Immature natural killer cell (primary cell): Measurements from ENCODE around the gene TMUB2. TPM values are rescaled to one million over a fixed set of nuclear protein-coding genes. Genes with fewer than 3 reads are reported as not detected.
"Not testable (repeated sequence)": the region's sequence is repeated elsewhere in the genome, so short reads cannot be mapped to it uniquely, and the experiment has no call there.

Experiments used
- DNase-seq, 3 donors: peaks; one replicate each; pipeline ENCODE4 v3.0.0; 2022; ENCODE audit warnings: mixed read lengths in 1 of 3
- H3K27ac Mint-ChIP-seq, 6 donors: one replicate each; pipeline ENCODE4 v1.8.0; 2020; ENCODE audit warnings: mixed read lengths in 6 of 6, mild to moderate bottlenecking in 5 of 6, inconsistent platforms in 4 of 6, moderate library complexity in 3 of 6
- H3K27me3 Mint-ChIP-seq, 3 donors: one replicate each; pipeline ENCODE4 v1.8.0; 2020 to 2021; ENCODE audit warnings: low read depth in 3 of 3, mild to moderate bottlenecking in 3 of 3, mixed read lengths in 3 of 3, moderate library complexity in 3 of 3, inconsistent platforms in 1 of 3
- H3K36me3 Mint-ChIP-seq, 3 donors: one replicate each; pipeline ENCODE4 v1.8.0; 2020; ENCODE audit warnings: mixed read lengths in 3 of 3, inconsistent platforms in 2 of 3, mild to moderate bottlenecking in 2 of 3
- H3K4me1 Mint-ChIP-seq, 2 donors: one replicate each; pipeline ENCODE4 v1.8.0; 2020; ENCODE audit warnings: inconsistent platforms in 2 of 2, mild to moderate bottlenecking in 2 of 2, mixed read lengths in 2 of 2, moderate library complexity in 1 of 2
- H3K4me3 Mint-ChIP-seq, 5 donors: one replicate each; pipeline ENCODE4 v1.8.0; 2020; ENCODE audit warnings: mild to moderate bottlenecking in 5 of 5, mixed read lengths in 5 of 5, inconsistent platforms in 3 of 5, moderate library complexity in 3 of 5
- H3K9me3 Mint-ChIP-seq, 6 donors: one replicate each; pipeline ENCODE4 v1.8.0; 2020; ENCODE audit warnings: mild to moderate bottlenecking in 6 of 6, mixed read lengths in 6 of 6, inconsistent platforms in 4 of 6, moderate library complexity in 3 of 6
- polyA plus RNA-seq, 3 donors: library from polyadenylated mRNA; unstranded; fragments of 300-500 nt; fragmentation: Illumina TruSeq; gene quantifications; one replicate each; pipeline ENCODE4 v1.2.3, GENCODE V29; 2021

TMUB2 gene
- polyA plus RNA-seq: 10 to 100 TPM; 20.2 to 32.8 (median 26.5) TPM

GRCh38 chr17:44186307-44187130, at the start of gene TMUB2:
Gene TMUB2 (plus strand): TSS chr17:44186972. CDS start chr17:44187709, 737 bp downstream.
- H3K27me3 Mint-ChIP-seq: peaks cover 0 to 10% (median 5%) of the 10 kb centered on the region in 3 donors
- peak; percentile 99 to 100 (median 100) for DNase-seq
- peak within 1 kb of the TSS; percentile 98 to 100 (median 100) for H3K27ac Mint-ChIP-seq
- no peaks in the 10 kb centered on the region for H3K9me3 Mint-ChIP-seq
- peak within 1 kb of the TSS; percentile 99 to 100 (median 99) for H3K4me3 Mint-ChIP-seq
- H3K36me3 Mint-ChIP-seq: peaks cover 4 to 7% (median 5%) of the 10 kb centered on the region in 3 donors
- H3K4me1 Mint-ChIP-seq: peaks cover 43 to 60% of the 10 kb centered on the region in 2 donors

- H3K4me3 Mint-ChIP-seq: no peak overlapping the region
- no peaks in the 10 kb centered on the region for H3K36me3 Mint-ChIP-seq
- H3K4me1 Mint-ChIP-seq: peaks cover 13 to 15% of the 10 kb centered on the region in 2 donors
- H3K27me3 Mint-ChIP-seq: peaks cover 4 to 15% (median 8%) of the 10 kb centered on the region in 3 donors
- no peak for DNase-seq
- H3K27ac Mint-ChIP-seq: no peak overlapping the region
- H3K9me3 Mint-ChIP-seq: no peaks in the 10 kb centered on the region
Observed at GRCh38 chr17:44137891-44138709, 48.7 kb upstream of the TMUB2 start.

GRCh38 chr17:44143921-44144320, 42.9 kb upstream of the TMUB2 start:
- not testable (repeated sequence) for H3K9me3 Mint-ChIP-seq, DNase-seq, H3K27ac Mint-ChIP-seq, H3K36me3 Mint-ChIP-seq
- Mint-ChIP-seq H3K4me3 (peak overlapping the region in 2 of 5 donors; percentile 30 to 35), H3K4me1 (peaks cover 13% of the 10 kb centered on the region in 2 donors), H3K27me3 (peaks cover 4 to 15% (median 7%) of the 10 kb centered on the region in 3 donors)

- Mint-ChIP-seq H3K27me3 (peaks cover 4 to 15% (median 7%) of the 10 kb centered on the region in 3 donors), H3K27ac (no peak overlapping the region), H3K4me3 (no peak overlapping the region), H3K4me1 (peaks cover 13% of the 10 kb centered on the region in 2 donors), H3K36me3 (no peaks in the 10 kb centered on the region), H3K9me3 (no peaks in the 10 kb centered on the region)
- DNase-seq: no peak
Observed at GRCh38 chr17:44144966-44145739, 41.6 kb upstream of the TMUB2 start.

- Mint-ChIP-seq H3K9me3 (no peaks in the 10 kb centered on the region), H3K27ac (peak overlapping the region in 1 of 6 donors; percentile 20), H3K4me1 (peaks cover 7 to 8% of the 10 kb centered on the region in 2 donors), H3K4me3 (no peak overlapping the region), H3K36me3 (no peaks in the 10 kb centered on the region), H3K27me3 (peaks cover 2 to 10% (median 4%) of the 10 kb centered on the region in 3 donors)
- DNase-seq: no peak
Observed at GRCh38 chr17:44146375-44147346, 40.1 kb upstream of the TMUB2 start.

GRCh38 chr17:44147812-44148211, 39.0 kb upstream of the TMUB2 start:
- Mint-ChIP-seq H3K9me3 (no peaks in the 10 kb centered on the region), H3K36me3 (no peaks in the 10 kb centered on the region), H3K4me1 (no peaks in the 10 kb centered on the region), H3K27me3 (peaks cover 0 to 4% (median 2%) of the 10 kb centered on the region in 3 donors), H3K27ac (no peak overlapping the region), H3K4me3 (no peak overlapping the region)
- no peak for DNase-seq

GRCh38 chr17:44149066-44149465, 37.7 kb upstream of the TMUB2 start:
- not testable (repeated sequence) for DNase-seq, H3K9me3 Mint-ChIP-seq, H3K4me1 Mint-ChIP-seq, H3K27ac Mint-ChIP-seq, H3K4me3 Mint-ChIP-seq, H3K36me3 Mint-ChIP-seq, H3K27me3 Mint-ChIP-seq

- peak overlapping the region in 1 of 6 donors; percentile 79 for H3K27ac Mint-ChIP-seq
- H3K27me3 Mint-ChIP-seq: peaks cover 0 to 2% (median under 1%) of the 10 kb centered on the region in 3 donors
- H3K4me3 Mint-ChIP-seq: no peak overlapping the region
- H3K4me1 Mint-ChIP-seq: no peaks in the 10 kb centered on the region
- no peaks in the 10 kb centered on the region for H3K9me3 Mint-ChIP-seq
- H3K36me3 Mint-ChIP-seq: no peaks in the 10 kb centered on the region
- no peak for DNase-seq
Observed at GRCh38 chr17:44149750-44150329, 36.9 kb upstream of the TMUB2 start.

GRCh38 chr17:44152875-44153274, 33.9 kb upstream of the TMUB2 start:
- H3K27me3 Mint-ChIP-seq: peaks cover 0 to 2% (median 0%) of the 10 kb centered on the region in 3 donors
- H3K4me3 Mint-ChIP-seq: no peak overlapping the region
- no peaks in the 10 kb centered on the region for H3K36me3 Mint-ChIP-seq
- no peaks in the 10 kb centered on the region for H3K4me1 Mint-ChIP-seq
- no peak for DNase-seq
- no peak overlapping the region for H3K27ac Mint-ChIP-seq
- no peaks in the 10 kb centered on the region for H3K9me3 Mint-ChIP-seq

GRCh38 chr17:44155488-44155887, 31.3 kb upstream of the TMUB2 start:
- DNase-seq: no peak
- Mint-ChIP-seq H3K9me3 (no peaks in the 10 kb centered on the region), H3K27me3 (peaks cover 0 to 2% (median 0%) of the 10 kb centered on the region in 3 donors), H3K4me3 (no peak overlapping the region), H3K36me3 (no peaks in the 10 kb centered on the region), H3K4me1 (no peaks in the 10 kb centered on the region), H3K27ac (peak overlapping the region in 1 of 6 donors; percentile 30)

GRCh38 chr17:44159519-44160210, 27.1 kb upstream of the TMUB2 start:
- DNase-seq: no peak
- Mint-ChIP-seq H3K27ac (no peak overlapping the region), H3K9me3 (no peaks in the 10 kb centered on the region), H3K4me3 (no peak overlapping the region), H3K4me1 (no peaks in the 10 kb centered on the region), H3K36me3 (no peaks in the 10 kb centered on the region), H3K27me3 (no peaks in the 10 kb centered on the region)

GRCh38 chr17:44164476-44164875, 22.3 kb upstream of the TMUB2 start:
- DNase-seq: no peak
- no peak overlapping the region for H3K4me3 Mint-ChIP-seq
- no peaks in the 10 kb centered on the region for H3K36me3 Mint-ChIP-seq
- peaks cover 0 to 4% (median 2%) of the 10 kb centered on the region in 3 donors for H3K27me3 Mint-ChIP-seq
- H3K4me1 Mint-ChIP-seq: peaks cover 3 to 10% of the 10 kb centered on the region in 2 donors
- H3K27ac Mint-ChIP-seq: no peak overlapping the region
- H3K9me3 Mint-ChIP-seq: no peaks in the 10 kb centered on the region
